ENCODE measurements around the gene HIF1A. TPM values are rescaled to one million over a fixed set of nuclear protein-coding genes. Genes with fewer than 3 reads are reported as not detected.
"Not testable (repeated sequence)": the region's sequence is repeated elsewhere in the genome, so short reads cannot be mapped to it uniquely, and the experiment has no call there.

The HIF1A gene
- total and polyA plus RNA-seq, 10 of the 15 experiments (the other 5 are each of a cell fraction or from before 2014, with no cell fraction given): 18.3 to 97.0 (median 75.3) TPM

- H3K27me3 ChIP-seq (replicated peaks in 1 of 2; ENCODE audit: control insufficient read depth in 2 of 2, insufficient read depth in 2 of 2, low read length in 1 of 2); H3K4me1 ChIP-seq (ENCODE audit: control insufficient read depth, insufficient read depth, low read length); H2AFZ ChIP-seq (ENCODE audit: control insufficient read depth, low read depth, low read length); BruUV-seq (replicated peaks); H3K9ac ChIP-seq (ENCODE audit: control insufficient read depth, insufficient read depth, low read length); in situ Hi-C loops (cut with MboI); DNase-seq (ENCODE audit: low read depth, low spot score); FAIRE-seq; H4K20me1 ChIP-seq (ENCODE audit: control insufficient read depth, insufficient read depth); H3K9me3 ChIP-seq (replicated peaks; ENCODE audit: control insufficient read depth, insufficient read depth, low read length): not testable (repeated sequence)
- CTCF ChIA-PET: interaction anchor here (0.6 to 4.7 kb wide), 10 partner anchors 15 to 1782 kb away, joined by 3 to 40 read pairs (median 3); no protein-coding TSS in a partner anchor
- RAD21 ChIA-PET (ENCODE audit: unreplicated experiment): interaction anchor here (0.9 to 10.8 kb wide), 13 partner anchors 17 to 275 kb away, joined by 3 to 102 read pairs (median 4); partner anchors contain the start of gene SNAPC1
- SMC1A ChIA-PET (ENCODE audit: uncharacterized antibody, unreplicated experiment): interaction anchor here (0.7 to 10.0 kb wide), 19 partner anchors 8 to 464 kb away, joined by 3 to 114 read pairs (median 5); partner anchors contain the start of gene SNAPC1
- peaks cover 97% of the 10 kb centered on the region for H3K79me2 ChIP-seq (ENCODE audit: control insufficient read depth, insufficient read depth, low read length)
- peak overlapping the region; percentile 77 for H3K4me2 ChIP-seq (ENCODE audit: control insufficient read depth, insufficient read depth)
- ATAC-seq: peak; percentile 4; the same call in 2 of the 3 replicates
- H3K4me3 ChIP-seq: peak overlapping the region; percentile 79; the same call in 1 of the 2 replicates
- POLR2A ChIA-PET: interaction anchor here (0.6 to 10.5 kb wide), 13 partner anchors 11 to 270 kb away, joined by 3 to 130 read pairs (median 4); partner anchors contain the start of gene SNAPC1
- intact Hi-C loops (cut with micrococcal nuclease; ENCODE audit: unreplicated experiment): loop anchor here (10.0 kb wide), 1 partner anchor 452 kb away; no protein-coding TSS in a partner anchor
- peak overlapping the region; percentile 37; the same call in 1 of the 2 replicates for H3K27ac ChIP-seq (ENCODE audit: control insufficient read depth, insufficient read depth)
- WGBS (ENCODE audit: insufficient coverage, insufficient replicate concordance, low lambda C conversion rate, missing lambda C conversion rate): 32% methylated on average over 3 of the region's 3 CpGs
- peaks cover 3 to 40% of the 10 kb centered on the region in 2 experiments for H3K36me3 ChIP-seq (ENCODE audit: control insufficient read depth in 2 of 2, insufficient read depth in 2 of 2, low read length in 1 of 2)
Measured at GRCh38 chr14:61746346-61746745, 51.0 kb downstream of the HIF1A start.

GRCh38 chr14:61746881-61747280, 51.6 kb downstream of the HIF1A start:
- H3K79me2 ChIP-seq (ENCODE audit: control insufficient read depth, insufficient read depth, low read length): peaks cover 92% of the 10 kb centered on the region
- intact Hi-C loops (cut with micrococcal nuclease; ENCODE audit: unreplicated experiment) (loop anchor here (10.0 kb wide), 1 partner anchor 452 kb away; no protein-coding TSS in a partner anchor), in situ Hi-C loops (cut with MboI) (no loop called here)
- FAIRE-seq (no peak), DNase-seq (ENCODE audit: low read depth, low spot score) (no peak), ATAC-seq (0 out of 3 replicates have a peak, but pooled peaks have one; percentile 2)
- peak overlapping the region; percentile 77 for H3K4me2 ChIP-seq (ENCODE audit: control insufficient read depth, insufficient read depth)
- no TSS peak for BruUV-seq (replicated peaks)
- no peaks in the 10 kb centered on the region for H4K20me1 ChIP-seq (ENCODE audit: control insufficient read depth, insufficient read depth)
- peaks cover 5% of the 10 kb centered on the region for H3K4me1 ChIP-seq (ENCODE audit: control insufficient read depth, insufficient read depth, low read length)
- POLR2A ChIA-PET: interaction anchor here (0.6 to 10.5 kb wide), 11 partner anchors 11 to 125 kb away, joined by 3 to 130 read pairs (median 3); partner anchors contain the start of gene SNAPC1
- TF ChIP-seq TCF3 (IDR thresholded peaks at IDR 0.05; ENCODE audit: borderline replicate concordance, insufficient read depth, low read depth, low read length): no peak
- TF ChIP-seq MEF2A (IDR thresholded peaks at IDR 0.05; ENCODE audit: insufficient read depth, low read depth, low read length): 0 out of 2 replicates have a peak, but pooled peaks have one; percentile 46
- no peak for TF ChIP-seq TARDBP (IDR thresholded peaks at IDR 0.05; ENCODE audit: borderline replicate concordance)
- no peak for TF ChIP-seq SMC3 (IDR thresholded peaks at IDR 0.05; ENCODE audit: borderline replicate concordance, low read length)
- peaks cover 3 to 40% of the 10 kb centered on the region in 2 experiments for H3K36me3 ChIP-seq (ENCODE audit: control insufficient read depth in 2 of 2, insufficient read depth in 2 of 2, low read length in 1 of 2)
- CTCF ChIA-PET: interaction anchor here (0.6 to 4.7 kb wide), 7 partner anchors 11 to 91 kb away, joined by 3 to 40 read pairs (median 4); partner anchors contain the start of gene SNAPC1
- 0 out of 2 replicates have a peak overlapping the region, but pooled peaks have one; percentile 9 for H3K27ac ChIP-seq (ENCODE audit: control insufficient read depth, insufficient read depth)
- no peak overlapping the region for H2AFZ ChIP-seq (ENCODE audit: control insufficient read depth, low read depth, low read length)
- RAD21 ChIA-PET (ENCODE audit: unreplicated experiment): interaction anchor here (0.9 to 10.8 kb wide), 12 partner anchors 16 to 276 kb away, joined by 3 to 102 read pairs (median 4); partner anchors contain the start of gene SNAPC1
- SMC1A ChIA-PET (ENCODE audit: uncharacterized antibody, unreplicated experiment): interaction anchor here (1.1 to 10.0 kb wide), 15 partner anchors 8 to 271 kb away, joined by 3 to 114 read pairs (median 6); partner anchors contain the start of gene SNAPC1
- no peaks in the 10 kb centered on the region for H3K9me3 ChIP-seq (replicated peaks; ENCODE audit: control insufficient read depth, insufficient read depth, low read length)
- H3K9ac ChIP-seq (ENCODE audit: control insufficient read depth, insufficient read depth, low read length): no peak overlapping the region
- no peaks in the 10 kb centered on the region for H3K27me3 ChIP-seq (replicated peaks in 1 of 2; ENCODE audit: control insufficient read depth in 2 of 2, insufficient read depth in 2 of 2, low read length in 1 of 2)
- peak overlapping the region; percentile 79 for H3K4me3 ChIP-seq

Data from GM12878 (cell line).